Renal cortex interstitium (tissue), 15 donors: ENCODE measurements around the gene TMSB4Y. TPM values are rescaled to one million over a fixed set of nuclear protein-coding genes. Genes with fewer than 3 reads are reported as not detected.

Experiments used
- DNase-seq, 11 donors: peaks; one replicate each; pipeline ENCODE4 v3.0.0-alpha.2; 2013; ENCODE audit warnings: low read depth in 9 of 11, low spot score in 4 of 11; ENCODE audit errors: extremely low read depth in 1 of 11
- long read RNA-seq, 16 experiments: transcript quantifications; one replicate each; lab custom pipeline, GENCODE V29; 2026
- polyA plus RNA-seq, 3 donors: library from polyadenylated mRNA; unstranded; fragments of 120-200 nt; gene quantifications; one replicate each; pipeline ENCODE4 v1.2.1, GENCODE V29; 2013; ENCODE audit not compliant: insufficient read length in 3 of 3

Gene TMSB4Y
- 1 to 10 TPM in 2 of 3 donors, under 1 TPM in 1; 0.09 to 6.0 (median 5.2) TPM for polyA plus RNA-seq
- long read RNA-seq, donor 1: 0 reads
- long read RNA-seq, donor 2: 0 reads
- long read RNA-seq, donor 3: 0 reads
- long read RNA-seq, donor 4: 0 reads
- long read RNA-seq, donor 5: 0 reads
- long read RNA-seq, donor 6, partial matches to known transcripts: 0 of 1 reads
- long read RNA-seq, donor 6, other reads (novel, unspliced or antisense): 0 of 1 reads
- long read RNA-seq, donor 7, partial matches to known transcripts: 0 of 8 reads
- long read RNA-seq, donor 7, other reads (novel, unspliced or antisense): 6 of 8 reads
- long read RNA-seq, donor 8, partial matches to known transcripts: 0 of 4 reads
- long read RNA-seq, donor 8, other reads (novel, unspliced or antisense): 0 of 4 reads
- long read RNA-seq, donor 9: 0 reads
- long read RNA-seq, donor 10, partial matches to known transcripts: 0 of 1 reads
- long read RNA-seq, donor 10, other reads (novel, unspliced or antisense): 0 of 1 reads
- long read RNA-seq, donor 11: 0 reads
- long read RNA-seq, donor 12, partial matches to known transcripts: 0 of 1 reads
- long read RNA-seq, donor 12, other reads (novel, unspliced or antisense): 0 of 1 reads
- long read RNA-seq, donor 13: 0 reads
- long read RNA-seq, donor 14, partial matches to known transcripts: 0 of 3 reads
- long read RNA-seq, donor 14, other reads (novel, unspliced or antisense): 0 of 3 reads
- long read RNA-seq, donor 15, partial matches to known transcripts: 0 of 1 reads
- long read RNA-seq, donor 15, other reads (novel, unspliced or antisense): 0 of 1 reads
- long read RNA-seq, donor 16, transcript TMSB4Y-201 (2 exons, 1,669 nt): major isoform, 6 of 6 reads
- long read RNA-seq, donor 16, partial matches to known transcripts: 0 of 6 reads
- long read RNA-seq, donor 16, other reads (novel, unspliced or antisense): 0 of 6 reads

- DNase-seq: peak in 4 of 11 donors; percentile 33 to 53 (median 48)
Measured at GRCh38 chrY:13703568-13703968, at the start of gene TMSB4Y. Gene TMSB4Y (plus strand): TSS chrY:13703899.

GRCh38 chrY:13664162-13664561 lies 39.5 kb upstream of the TMSB4Y start:
- no peak for DNase-seq

- no peak for DNase-seq
Measured at GRCh38 chrY:13671122-13671521, 32.6 kb upstream of the TMSB4Y start.

GRCh38 chrY:13702276-13702675 lies 1.4 kb upstream of the TMSB4Y start:
- no peak for DNase-seq

- DNase-seq: peak in 2 of 11 donors; percentile 13 to 17
Measured at GRCh38 chrY:13704121-13704930, 627 bp downstream of the TMSB4Y start.

GRCh38 chrY:13705197-13705596 lies 1.5 kb downstream of the TMSB4Y start:
- no peak for DNase-seq

GRCh38 chrY:13708038-13708437 lies 4.3 kb downstream of the TMSB4Y start:
- no peak for DNase-seq

GRCh38 chrY:13718996-13719395 lies 15.3 kb downstream of the TMSB4Y start:
- DNase-seq: no peak

- DNase-seq: no peak
Measured at GRCh38 chrY:13729517-13729916, 25.8 kb downstream of the TMSB4Y start.

GRCh38 chrY:13738618-13739017 lies 34.9 kb downstream of the TMSB4Y start:
- no peak for DNase-seq

GRCh38 chrY:13751289-13752071 lies 47.8 kb downstream of the TMSB4Y start:
- peak in 4 of 11 donors; percentile 28 to 58 (median 34) for DNase-seq

GRCh38 chrY:13754661-13755060 lies 51.0 kb downstream of the TMSB4Y start:
- no peak for DNase-seq

Other genes starting within 250 kb of the TMSB4Y start
- 10 to 100 TPM in 2 of 3 donors, under 1 TPM in 1; 0.09 to 25.7 (median 22.3) TPM for gene UTY, start 223.9 kb upstream of the TMSB4Y start, polyA plus RNA-seq